VCaP (cell line): ENCODE data around the gene CCDC188.

Experiments
- H3K27ac ChIP-seq: fragments of 450-650 bp; 2 replicates; pipeline ENCODE4 v1.5.1; 2017
- TF ChIP-seq, protein P1 (sequence below): fragments of 450-650 bp; conservative IDR thresholded peaks from 2 replicates; pipeline ENCODE4 v1.5.1; 2017; ENCODE audit warnings: mild to moderate bottlenecking, moderate library complexity

The CCDC188 gene

DNA sequence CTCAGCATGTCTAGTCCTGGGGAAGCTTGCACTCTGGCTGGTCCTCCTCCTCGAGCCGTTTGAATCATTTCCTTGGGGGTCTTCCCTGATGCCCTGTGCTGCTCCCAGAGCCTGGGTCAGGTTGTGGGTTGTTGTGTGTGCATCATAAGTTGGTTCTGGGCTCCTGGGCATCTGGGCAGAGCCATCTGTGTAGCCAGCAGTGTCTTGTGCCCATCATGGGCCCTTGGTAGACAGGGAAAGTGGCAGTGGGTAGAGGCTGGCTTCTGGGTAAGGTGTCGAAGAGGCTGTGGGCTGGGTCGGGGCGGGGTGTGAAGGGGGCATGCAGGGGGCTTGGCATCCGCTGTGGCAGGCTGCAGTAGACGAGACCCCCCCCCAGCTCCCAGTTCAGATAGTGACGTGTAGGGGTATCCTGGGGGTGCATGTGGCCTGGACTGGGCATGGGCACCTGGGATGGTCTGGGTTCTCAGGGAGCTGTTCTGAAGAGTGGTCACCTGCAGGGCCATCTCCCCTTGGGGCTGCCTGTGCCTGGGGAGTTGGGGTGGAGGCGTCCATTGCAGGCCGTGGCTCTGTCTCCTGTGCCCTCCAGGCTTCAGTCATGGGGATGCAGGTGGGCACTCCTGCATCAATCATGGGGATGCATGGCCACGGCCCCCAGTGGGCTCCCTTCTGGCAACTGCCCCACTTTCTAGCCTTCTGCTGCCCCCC lies 26.6 kb downstream of the CCDC188 start:
- H3K27ac ChIP-seq, result no peak overlapping the region

DNA sequence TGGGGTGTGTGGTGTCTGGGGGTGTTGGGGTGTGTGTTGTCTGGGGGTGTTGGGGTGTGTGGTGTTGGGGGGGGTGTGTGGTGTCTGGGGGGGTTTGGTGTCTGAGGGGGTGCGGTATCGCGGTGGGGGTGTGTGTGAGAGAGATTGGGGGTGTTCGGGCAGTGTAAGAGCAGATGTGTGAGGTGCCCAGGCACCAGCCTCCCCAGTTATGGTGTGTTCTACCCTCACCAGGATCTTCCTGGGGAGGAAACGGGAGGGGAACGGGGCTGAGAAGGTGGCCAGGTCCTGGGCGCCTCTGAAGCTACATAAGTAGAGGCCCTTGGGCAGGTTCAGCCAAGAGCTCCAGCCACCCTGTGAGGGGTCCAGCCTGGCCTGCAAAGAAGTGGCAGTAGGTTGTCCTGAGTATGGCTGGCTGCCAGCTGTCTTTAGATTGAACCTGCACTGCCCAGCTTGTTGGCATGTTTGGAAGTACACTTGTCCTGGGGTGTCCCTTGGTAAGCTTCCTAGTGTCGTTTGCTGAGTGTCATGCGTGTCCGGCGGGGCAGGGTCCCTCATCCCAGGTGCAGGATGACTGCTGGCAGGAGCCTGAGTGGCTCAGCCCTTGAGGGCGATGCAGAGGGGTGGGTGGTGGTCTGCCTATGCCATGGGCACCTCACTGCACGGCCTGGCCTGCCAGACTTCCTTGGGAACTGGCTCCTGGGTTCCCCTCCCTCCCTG lies 27.3 kb downstream of the CCDC188 start:
- no peak overlapping the region for H3K27ac ChIP-seq
- TF ChIP-seq, protein P1, sequence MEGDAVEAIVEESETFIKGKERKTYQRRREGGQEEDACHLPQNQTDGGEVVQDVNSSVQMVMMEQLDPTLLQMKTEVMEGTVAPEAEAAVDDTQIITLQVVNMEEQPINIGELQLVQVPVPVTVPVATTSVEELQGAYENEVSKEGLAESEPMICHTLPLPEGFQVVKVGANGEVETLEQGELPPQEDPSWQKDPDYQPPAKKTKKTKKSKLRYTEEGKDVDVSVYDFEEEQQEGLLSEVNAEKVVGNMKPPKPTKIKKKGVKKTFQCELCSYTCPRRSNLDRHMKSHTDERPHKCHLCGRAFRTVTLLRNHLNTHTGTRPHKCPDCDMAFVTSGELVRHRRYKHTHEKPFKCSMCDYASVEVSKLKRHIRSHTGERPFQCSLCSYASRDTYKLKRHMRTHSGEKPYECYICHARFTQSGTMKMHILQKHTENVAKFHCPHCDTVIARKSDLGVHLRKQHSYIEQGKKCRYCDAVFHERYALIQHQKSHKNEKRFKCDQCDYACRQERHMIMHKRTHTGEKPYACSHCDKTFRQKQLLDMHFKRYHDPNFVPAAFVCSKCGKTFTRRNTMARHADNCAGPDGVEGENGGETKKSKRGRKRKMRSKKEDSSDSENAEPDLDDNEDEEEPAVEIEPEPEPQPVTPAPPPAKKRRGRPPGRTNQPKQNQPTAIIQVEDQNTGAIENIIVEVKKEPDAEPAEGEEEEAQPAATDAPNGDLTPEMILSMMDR, result no peak

More for the DNA sequence above, 26.6 kb downstream of the CCDC188 start:
- TF ChIP-seq, protein P1, result no peak

DNA sequence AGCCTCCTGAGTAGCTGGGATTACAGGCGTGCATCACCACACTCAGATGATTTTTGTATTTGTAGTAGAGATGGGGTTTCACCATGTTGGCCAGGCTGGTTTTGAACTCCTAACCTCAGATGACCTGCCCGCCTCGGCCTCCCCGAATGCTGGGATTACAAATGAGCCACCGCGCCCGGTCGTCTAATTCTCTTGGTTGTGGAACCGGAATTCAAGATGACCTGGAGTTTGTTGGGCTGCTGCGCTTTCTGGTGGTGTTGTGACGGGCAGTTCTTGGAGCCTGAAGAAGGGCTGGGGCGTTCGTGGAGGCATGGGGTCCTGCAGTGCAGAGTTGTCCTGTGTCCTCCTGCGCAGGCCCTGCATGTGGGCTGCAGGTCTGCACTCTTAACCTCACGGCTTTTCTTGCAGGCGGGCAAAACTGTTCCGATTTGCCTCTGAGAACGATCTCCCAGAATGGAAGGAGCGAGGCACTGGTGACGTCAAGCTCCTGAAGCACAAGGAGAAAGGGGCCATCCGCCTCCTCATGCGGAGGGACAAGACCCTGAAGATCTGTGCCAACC lies 28.9 kb downstream of the CCDC188 start:
- TF ChIP-seq, protein P1, result no peak
- H3K27ac ChIP-seq, result peak overlapping the region; percentile 92; the same call in 1 of the 2 replicates

DNA sequence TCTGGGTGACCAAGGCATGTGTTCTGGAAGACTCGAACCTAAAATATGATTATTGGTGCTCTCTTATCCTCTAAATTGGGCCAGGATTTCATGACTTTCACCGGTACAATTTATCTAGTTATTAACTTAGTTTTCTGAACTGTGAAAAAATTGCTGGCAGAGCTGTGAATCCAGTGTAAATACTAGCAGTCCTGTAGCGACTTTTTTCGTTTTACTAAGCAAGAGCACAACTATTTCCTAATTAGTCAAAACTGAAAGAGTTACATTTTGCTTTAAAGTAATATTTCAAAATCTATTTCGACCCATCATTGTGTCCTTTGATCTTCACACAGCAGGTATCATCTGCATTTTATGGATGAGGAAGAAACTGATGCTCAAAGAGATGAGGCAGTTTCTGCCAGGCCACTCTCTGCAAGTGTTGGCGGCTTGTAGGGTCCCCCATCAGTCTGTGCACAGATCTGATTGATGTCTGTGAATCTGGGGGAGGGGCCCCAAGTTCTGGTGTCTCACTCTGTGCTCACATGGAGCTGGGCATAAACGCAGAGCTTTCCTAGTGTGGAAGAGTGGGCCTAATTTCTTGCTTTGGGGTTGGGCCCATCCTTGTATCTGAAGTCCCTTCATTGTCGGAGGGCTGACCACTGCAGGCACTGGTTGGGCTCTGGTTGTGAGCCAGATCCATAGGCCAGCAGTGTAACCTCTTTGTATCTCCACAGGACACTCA lies 32.4 kb downstream of the CCDC188 start:
- TF ChIP-seq, protein P1, result no peak
- peak overlapping the region; percentile 92 for H3K27ac ChIP-seq

DNA sequence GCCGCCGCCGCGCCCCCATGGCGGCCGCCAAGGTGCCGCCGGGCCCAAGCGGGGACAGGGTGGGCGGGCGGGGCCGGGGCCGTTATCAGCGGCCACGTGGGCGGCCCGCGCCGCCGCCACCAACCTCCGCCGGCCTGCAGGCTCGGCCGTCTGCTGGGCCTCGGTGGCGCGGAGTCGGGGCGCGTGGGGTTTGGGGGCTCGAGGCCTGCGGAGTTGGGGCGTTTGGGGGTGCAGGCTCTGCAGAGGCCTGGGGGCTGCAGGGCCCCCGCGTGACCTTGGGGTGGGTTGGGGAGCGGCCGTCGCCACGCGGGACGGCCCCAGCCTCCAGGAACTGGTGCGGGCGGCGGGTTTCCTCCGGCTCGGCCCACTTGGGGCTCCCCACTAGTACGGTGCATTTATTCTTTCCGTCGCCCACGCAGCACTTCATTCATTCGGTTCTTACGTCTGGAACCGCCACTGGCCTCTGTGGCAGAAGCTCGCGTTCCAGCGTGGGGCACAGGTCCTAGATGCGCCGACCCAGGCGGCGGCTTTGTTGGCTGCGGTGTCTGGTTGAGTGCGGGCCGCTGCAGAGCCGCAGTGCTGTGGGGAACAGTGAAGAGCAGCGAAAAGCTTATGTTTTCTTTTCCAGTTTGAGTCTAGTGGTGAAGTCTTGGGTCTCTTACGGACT lies 33.1 kb downstream of the CCDC188 start:
- H3K27ac ChIP-seq, result peak overlapping the region; percentile 92
- TF ChIP-seq, protein P1, result no peak

DNA sequence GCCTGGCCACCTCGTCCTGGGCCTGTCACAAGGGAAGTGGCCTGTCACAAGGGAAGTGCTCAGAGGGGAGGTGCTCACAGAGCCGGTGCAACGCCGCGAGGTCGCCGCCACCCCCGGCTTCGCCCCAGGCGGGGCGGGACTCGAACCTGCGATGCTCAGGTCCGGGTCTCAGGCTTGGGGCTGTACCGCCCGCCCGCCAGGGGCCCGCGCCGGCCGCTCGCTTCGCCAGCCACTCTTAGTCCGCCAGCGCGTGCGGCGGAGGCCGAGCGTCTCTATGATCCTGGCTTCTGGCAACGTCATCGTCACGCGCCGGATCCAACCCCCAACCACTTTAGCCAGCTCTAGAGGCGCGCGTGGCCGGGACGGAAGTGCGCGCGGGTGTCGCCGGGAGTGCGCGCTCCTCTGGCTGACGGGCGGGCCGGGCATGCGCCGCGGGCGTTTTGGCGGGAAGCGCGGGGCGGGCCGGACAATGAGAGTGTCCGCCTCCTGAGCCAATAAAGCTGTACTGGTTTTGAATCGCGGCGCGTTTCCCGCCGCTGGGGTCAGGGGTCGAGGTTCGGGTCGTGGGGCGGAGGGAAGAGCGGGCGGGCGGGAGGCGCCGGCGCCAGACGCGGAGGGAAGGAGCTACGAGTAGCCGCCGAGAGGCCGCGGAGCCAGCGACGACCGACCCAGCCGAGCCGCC lies 33.8 kb downstream of the CCDC188 start, which contains the start of gene TRMT2A:
TSS of gene TRMT2A (minus strand) at position 276 of the 682 bp plus-strand sequence. CDS start 320 bp downstream, outside the sequence.
- TF ChIP-seq, protein P1, result peak; percentile 53
- H3K27ac ChIP-seq, result peak within 1 kb of the TSS; percentile 92
